HFFc6 (cell line): ENCODE measurements around the gene GRAMD4. TPM values are rescaled to one million over a fixed set of nuclear protein-coding genes. Genes with fewer than 3 reads are reported as not detected.

Experiments used
- DNase-seq: peaks from one replicate; pipeline ENCODE4 v3.0.0-alpha.2; 2018
- H3K27ac Mint-ChIP-seq: 2 replicates; pipeline ENCODE4 v1.8.0; 2020; ENCODE audit warnings: mild to moderate bottlenecking, mixed read lengths
- H3K27me3 Mint-ChIP-seq: 2 replicates; pipeline ENCODE4 v1.8.0; 2021; ENCODE audit warnings: mild to moderate bottlenecking, moderate library complexity, mixed read lengths; ENCODE audit not compliant: insufficient read depth
- H3K36me3 Mint-ChIP-seq: 2 replicates; pipeline ENCODE4 v1.8.0; 2021; ENCODE audit warnings: low read depth, mixed read lengths
- H3K4me1 Mint-ChIP-seq: 2 replicates; pipeline ENCODE4 v1.8.0; 2020; ENCODE audit warnings: low read depth, mixed read lengths
- H3K4me3 Mint-ChIP-seq: 2 replicates; pipeline ENCODE4 v1.8.0; 2020; ENCODE audit warnings: mild to moderate bottlenecking, moderate library complexity, mixed read lengths
- H3K9me3 Mint-ChIP-seq: 2 replicates; pipeline ENCODE4 v1.8.0; 2020; ENCODE audit warnings: mild to moderate bottlenecking, mixed read lengths
- CTCF ChIP-seq: fragments of 200-600 bp; sonication (generic); IDR thresholded peaks from 2 replicates; pipeline ENCODE4 v1.5.0; 2021; ENCODE audit warnings: antibody characterized with exemption, mild to moderate bottlenecking
- total RNA-seq, 6 experiments: library from RNA; stranded (reverse); fragmentation: NEBNext Ultra II Directional; extraction: Animal tissue kit (Norgen Biotek cat#: 25700); gene quantifications; 2 replicates in 1 of 6; 3 replicates in 5 of 6; pipeline ENCODE4 v1.2.3, GENCODE V29; 2021

Gene GRAMD4
- total RNA-seq, 6 experiments from 2014 or later: 6.8 to 16.3 (median 9.5) TPM

- DNase-seq: no peak
- Mint-ChIP-seq H3K27ac (no peak overlapping the region), H3K4me1 (no peaks in the 10 kb centered on the region), H3K27me3 (peaks cover 1% of the 10 kb centered on the region; the same call in 1 of the 2 replicates), H3K36me3 (peaks cover 53% of the 10 kb centered on the region), H3K4me3 (no peak overlapping the region), H3K9me3 (no peaks in the 10 kb centered on the region)
- TF ChIP-seq CTCF: no peak
Measured at GRCh38 chr22:46707827-46708570, 87.8 kb downstream of the GRAMD4 start.

GRCh38 chr22:46708766-46709330 is 88.7 kb downstream of the GRAMD4 start:
- no peak for DNase-seq
- Mint-ChIP-seq H3K4me3 (no peak overlapping the region), H3K27me3 (peaks cover 3% of the 10 kb centered on the region), H3K27ac (no peak overlapping the region), H3K9me3 (no peaks in the 10 kb centered on the region), H3K4me1 (no peaks in the 10 kb centered on the region; the same call in 1 of the 2 replicates), H3K36me3 (peaks cover 57% of the 10 kb centered on the region)
- no peak for TF ChIP-seq CTCF

GRCh38 chr22:46710806-46711205 is 90.6 kb downstream of the GRAMD4 start:
- Mint-ChIP-seq H3K36me3 (peaks cover 53% of the 10 kb centered on the region), H3K4me1 (peaks cover 16% of the 10 kb centered on the region), H3K9me3 (no peaks in the 10 kb centered on the region), H3K4me3 (no peak overlapping the region), H3K27ac (no peak overlapping the region), H3K27me3 (peaks cover 2% of the 10 kb centered on the region; the same call in 1 of the 2 replicates)
- TF ChIP-seq CTCF: no peak
- DNase-seq: no peak

- no peaks in the 10 kb centered on the region for H3K9me3 Mint-ChIP-seq
- no peak for DNase-seq
- peaks cover 49% of the 10 kb centered on the region for H3K36me3 Mint-ChIP-seq
- TF ChIP-seq CTCF: no peak
- H3K27me3 Mint-ChIP-seq: peaks cover 2% of the 10 kb centered on the region; the same call in 1 of the 2 replicates
- peaks cover 16% of the 10 kb centered on the region for H3K4me1 Mint-ChIP-seq
- H3K4me3 Mint-ChIP-seq: no peak overlapping the region
- H3K27ac Mint-ChIP-seq: no peak overlapping the region
Measured at GRCh38 chr22:46712288-46712687, 92.1 kb downstream of the GRAMD4 start.

- Mint-ChIP-seq H3K27ac (peak overlapping the region; percentile 79), H3K9me3 (no peaks in the 10 kb centered on the region), H3K27me3 (peaks cover 2% of the 10 kb centered on the region; the same call in 1 of the 2 replicates), H3K4me3 (no peak overlapping the region), H3K36me3 (peaks cover 34% of the 10 kb centered on the region), H3K4me1 (peaks cover 16% of the 10 kb centered on the region)
- peak; percentile 43 for DNase-seq
- no peak for TF ChIP-seq CTCF
Measured at GRCh38 chr22:46714550-46714949, 94.4 kb downstream of the GRAMD4 start.
